SH-SY5Y (cell line): ENCODE data around the gene PPP1R18.

Source experiments
- GATA2 ChIP-seq: IDR thresholded peaks from 2 replicates; pipeline ENCODE4 v1.6.1; 2011; ENCODE audit warnings: mild to moderate bottlenecking, low read depth, low read length
- GATA3 ChIP-seq: IDR thresholded peaks from 2 replicates; pipeline ENCODE4 v1.6.1; 2011; ENCODE audit warnings: low read depth, mild to moderate bottlenecking, low read length, moderate library complexity

GRCh38 chr6:30676660-30677285 lies 9.7 kb downstream of the PPP1R18 start:
- no peak for TF ChIP-seq GATA2
- TF ChIP-seq GATA3: no peak
